ENCODE results near the gene GKAP1.
A peak's percentile ranks its signal among the peaks of the same experiment; 100 is the strongest.
"Not testable (repeated sequence)": the region's sequence is repeated elsewhere in the genome, so short reads cannot be mapped to it uniquely, and the experiment has no call there.

GKAP1 gene

DNA sequence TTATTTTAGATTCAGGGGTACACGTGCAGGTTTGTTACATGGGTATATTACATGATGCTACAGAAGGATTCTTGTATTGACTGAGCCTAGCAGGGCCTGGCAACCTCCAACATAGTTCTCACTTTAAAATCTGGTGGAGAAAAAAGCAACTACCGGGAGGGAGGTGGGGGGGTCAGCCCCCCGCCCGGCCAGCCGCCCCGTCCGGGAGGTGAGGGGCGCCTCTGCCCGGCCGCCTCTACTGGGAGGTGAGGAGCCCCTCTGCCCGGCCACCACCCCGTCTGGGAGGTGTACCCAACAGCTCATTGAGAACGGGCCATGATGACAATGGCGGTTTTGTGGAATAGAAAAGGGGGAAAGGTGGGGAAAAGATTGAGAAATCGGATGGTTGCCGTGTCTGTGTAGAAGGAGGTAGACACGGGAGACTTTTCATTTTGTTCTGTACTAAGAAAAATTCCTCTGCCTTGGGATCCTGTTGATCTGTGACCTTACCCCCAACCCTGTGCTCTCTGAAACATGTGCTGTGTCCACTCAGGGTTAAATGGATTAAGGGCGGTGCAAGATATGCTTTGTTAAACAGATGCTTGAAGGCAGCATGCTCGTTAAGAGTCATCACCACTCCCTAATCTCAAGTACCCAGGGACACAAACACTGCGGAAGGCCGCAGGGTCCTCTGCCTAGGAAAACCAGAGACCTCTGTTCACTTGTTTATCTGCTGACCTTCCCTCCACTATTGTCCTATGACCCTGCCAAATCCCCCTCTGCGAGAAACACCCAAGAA, 88.8 kb downstream of the GKAP1 start:
- not testable (repeated sequence) for DNase-seq (ENCODE audit: low spot score)

- DNase-seq (ENCODE audit: low spot score): no peak
Measured at GRCh38 chr9:83724436-83724835, 93.1 kb downstream of the GKAP1 start.

- no peak for DNase-seq (ENCODE audit: low spot score)
Measured at GRCh38 chr9:83722726-83723495, 94.7 kb downstream of the GKAP1 start.

DNA sequence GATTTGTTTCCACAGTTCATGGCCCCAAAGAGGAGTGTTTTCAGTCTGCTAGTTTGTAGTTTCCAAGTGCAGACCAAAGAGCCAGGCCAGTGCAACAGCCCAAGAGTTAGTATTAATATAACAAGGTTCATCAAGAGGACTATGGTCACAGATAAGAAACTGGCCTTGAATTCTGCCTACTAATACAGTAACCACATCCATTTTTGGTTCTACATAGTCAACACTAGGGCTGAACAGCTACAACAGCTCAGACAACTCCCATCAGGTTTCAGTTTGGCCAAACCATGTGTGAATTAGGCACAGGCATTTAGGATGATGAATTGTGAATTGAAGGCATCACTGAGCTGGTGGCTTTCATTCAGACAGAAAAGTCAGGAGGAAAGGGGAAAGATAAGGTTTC, 96.1 kb downstream of the GKAP1 start:
- DNase-seq (ENCODE audit: low spot score): no peak

DNA sequence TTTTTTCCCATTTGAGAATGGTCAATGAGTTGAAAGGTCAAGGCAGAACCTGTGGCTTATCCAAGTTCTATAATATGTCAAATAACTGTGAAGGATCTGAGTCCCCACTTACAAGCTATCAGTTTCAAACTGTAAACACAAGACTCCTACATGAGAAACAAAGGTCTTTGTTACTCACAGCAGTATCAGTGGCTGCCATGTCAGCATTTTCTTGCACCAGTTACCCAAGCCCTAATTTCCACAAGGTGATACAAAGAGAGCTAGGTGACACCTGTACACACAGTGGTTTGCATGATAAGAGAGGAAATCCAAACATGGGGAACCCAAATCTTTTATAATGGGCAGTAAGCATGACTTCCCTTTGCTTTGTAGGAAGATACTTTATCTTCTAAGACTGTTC, 101.8 kb downstream of the GKAP1 start:
- DNase-seq (ENCODE audit: low spot score): no peak

- no peak for DNase-seq (ENCODE audit: low spot score)
Measured at GRCh38 chr9:83715221-83715620, 102.3 kb downstream of the GKAP1 start.

DNA sequence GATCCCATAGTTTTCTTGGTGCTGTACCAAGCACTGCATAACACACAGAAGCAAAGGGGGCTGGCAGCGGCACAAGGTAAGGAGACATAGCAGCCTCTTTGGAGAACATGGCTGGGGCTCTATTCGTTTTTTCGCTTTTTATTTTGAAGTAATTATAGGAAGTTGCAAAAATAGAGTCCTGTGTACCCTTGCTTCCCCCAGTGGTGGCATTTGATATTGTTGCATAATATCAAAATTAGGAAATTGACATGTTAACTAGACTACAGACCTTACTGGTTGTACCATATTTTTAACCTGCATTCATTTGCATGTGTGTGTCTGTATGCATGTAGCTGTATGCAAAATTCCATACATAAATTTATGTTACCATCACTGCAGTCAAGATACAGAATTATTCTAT, 103.2 kb downstream of the GKAP1 start:
- peak; percentile 15 for DNase-seq (ENCODE audit: low spot score)

DNA sequence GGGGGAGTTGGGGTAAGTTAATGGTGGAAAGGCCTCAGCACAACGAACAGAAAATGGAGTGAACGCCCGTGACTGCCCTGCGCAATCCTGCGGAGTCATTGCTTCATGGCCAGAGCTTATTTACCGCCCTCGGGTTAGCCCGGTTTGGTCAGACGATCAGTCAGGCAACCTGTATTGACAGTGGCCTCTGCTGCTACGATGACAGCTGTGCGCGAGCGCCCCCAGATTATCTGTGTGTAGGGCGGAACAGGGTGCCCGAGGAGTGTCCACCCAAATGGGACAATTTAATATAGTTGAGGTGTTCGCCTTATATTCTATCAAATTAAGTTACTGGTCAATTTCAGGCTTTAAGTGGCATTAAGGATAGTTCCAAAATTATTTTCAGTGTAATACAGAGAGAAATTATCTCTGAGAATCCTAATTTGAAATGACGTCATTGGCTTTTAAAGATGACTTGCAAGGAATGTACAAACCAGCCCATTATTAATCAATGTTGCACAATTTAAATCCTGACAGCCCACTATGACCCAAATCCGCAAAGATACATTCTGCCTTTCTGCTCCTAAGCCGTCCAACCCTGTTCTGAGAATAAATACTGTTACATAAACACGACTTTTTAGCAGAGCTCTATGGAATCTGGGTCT, 108.9 kb downstream of the GKAP1 start:
- peak; percentile 56 for DNase-seq (ENCODE audit: low spot score)

DNA sequence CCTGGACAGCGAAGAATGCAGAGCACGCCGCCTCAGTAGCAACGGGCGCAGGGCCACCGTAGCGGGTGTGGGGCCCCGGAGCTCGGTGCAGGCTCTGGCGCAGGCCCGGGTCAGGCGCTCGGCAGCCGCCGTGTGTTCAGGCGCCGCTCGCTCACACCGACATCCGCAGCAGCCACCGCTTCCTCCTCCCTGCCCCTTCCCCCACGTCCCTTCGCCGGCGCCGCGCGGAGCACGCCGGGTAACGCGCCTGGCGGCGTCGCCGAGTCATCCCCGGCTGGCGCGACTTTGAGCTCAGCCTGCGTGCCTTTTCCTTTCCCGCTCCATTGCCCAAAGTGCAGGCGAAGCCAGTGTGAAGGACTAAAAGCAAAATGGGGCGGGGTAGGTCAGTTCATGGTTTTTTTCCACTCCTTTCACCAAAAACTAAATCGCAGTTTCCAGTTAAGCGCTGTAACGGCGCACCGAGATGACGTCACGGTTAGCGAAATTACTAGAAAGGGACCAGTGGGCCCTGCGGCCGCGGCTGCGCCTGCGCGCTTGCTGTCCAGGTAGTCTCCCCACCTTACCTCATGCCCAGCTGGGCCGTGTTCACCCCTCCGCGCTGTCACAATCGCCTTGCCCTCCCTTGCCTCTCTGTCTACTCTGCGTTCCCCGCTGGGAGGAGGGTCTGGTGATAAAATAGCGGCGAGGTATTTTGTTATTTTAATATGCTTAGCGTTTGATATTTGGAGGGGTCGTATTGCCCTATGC, 109.6 kb downstream of the GKAP1 start, which contains the start of gene UBQLN1:
Gene UBQLN1 (minus strand): TSS at position 191 of the 747 bp plus-strand sequence. CDS start 279 bp downstream, outside the sequence.
- peak; percentile 97 for DNase-seq (ENCODE audit: low spot score)

DNA sequence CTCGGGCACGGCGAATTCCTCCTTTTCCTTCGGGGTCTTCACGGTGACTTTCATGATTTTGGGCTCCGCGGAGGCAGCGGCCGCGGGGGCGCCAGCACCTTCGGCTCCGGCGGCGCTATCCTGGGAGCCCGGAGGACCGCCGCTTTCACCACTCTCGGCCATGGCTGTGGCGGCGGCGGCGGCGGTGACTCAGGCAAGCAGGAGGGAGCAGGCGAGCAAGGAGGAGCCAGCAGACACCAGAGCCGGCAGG, 110.1 kb downstream of the GKAP1 start:
- no peak for DNase-seq (ENCODE audit: low spot score)

DNA sequence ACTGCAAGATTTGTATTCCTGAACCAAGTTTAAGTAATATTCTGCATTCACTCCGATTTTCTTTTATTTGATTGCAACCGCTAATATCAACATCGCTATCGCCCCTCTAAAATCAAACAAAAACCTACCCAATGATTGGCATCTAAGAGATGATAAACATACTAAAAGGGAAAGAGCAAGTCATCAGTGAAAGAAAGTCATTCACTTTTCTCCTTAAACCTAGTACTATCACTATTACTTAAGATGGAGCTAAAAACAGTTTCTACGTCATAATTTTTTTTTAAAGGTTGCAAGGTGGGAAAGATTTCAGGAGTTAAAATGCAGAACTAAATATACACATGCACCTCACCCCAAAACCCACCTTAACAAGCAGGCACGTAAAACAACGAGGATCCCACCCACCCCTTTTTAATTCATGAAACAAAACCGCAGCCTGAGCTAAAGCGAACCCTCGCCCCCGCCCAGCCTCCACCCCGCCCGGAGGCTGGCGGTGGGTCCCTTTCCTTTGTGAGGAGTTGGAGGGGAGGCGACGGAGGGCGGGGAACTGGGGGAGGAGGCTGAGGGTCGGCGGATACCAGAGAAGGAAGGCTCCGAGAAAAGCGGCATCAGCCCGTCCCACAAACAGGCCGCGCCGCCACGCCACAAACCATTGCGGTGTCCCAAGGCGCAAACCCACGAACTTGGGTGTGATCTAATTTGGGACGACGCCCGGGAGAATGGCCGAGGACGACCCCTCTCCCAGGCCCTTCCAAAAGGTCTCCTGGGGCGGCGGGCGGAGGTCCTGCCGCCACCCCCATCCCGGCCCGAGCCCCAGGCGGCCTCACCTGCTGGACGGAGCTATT, 110.7 kb downstream of the GKAP1 start:
- DNase-seq (ENCODE audit: low spot score): peak; percentile 69

DNA sequence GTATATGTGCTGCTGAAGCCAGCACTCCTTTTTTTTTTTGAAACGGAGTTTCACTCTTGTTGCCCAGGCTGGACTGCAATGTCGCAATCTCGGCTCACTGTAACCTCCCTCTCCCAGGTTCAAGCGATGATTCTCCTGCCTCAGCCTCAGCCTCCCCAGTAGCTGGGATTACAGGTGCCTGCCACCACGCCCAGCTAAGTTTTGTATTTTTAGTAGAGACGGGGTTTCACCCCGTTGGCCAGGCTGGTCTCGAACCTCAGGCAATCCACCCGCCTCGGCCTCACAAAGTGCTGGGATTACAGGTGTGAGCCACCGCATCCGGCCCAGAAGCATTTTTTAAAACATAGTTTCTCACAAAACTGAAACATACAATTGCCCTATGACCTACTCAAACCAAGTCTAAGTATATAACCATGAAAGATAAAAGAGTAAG, 112.3 kb downstream of the GKAP1 start:
- DNase-seq (ENCODE audit: low spot score): not testable (repeated sequence)

GRCh38 chr9:83701769-83702168, 115.8 kb downstream of the GKAP1 start:
- no peak for DNase-seq (ENCODE audit: low spot score)

- no peak for DNase-seq (ENCODE audit: low spot score)
Measured at GRCh38 chr9:83701286-83701685, 116.3 kb downstream of the GKAP1 start.

- no peak for DNase-seq (ENCODE audit: low spot score)
Measured at GRCh38 chr9:83699615-83700014, 118.0 kb downstream of the GKAP1 start.

- no peak for DNase-seq (ENCODE audit: low spot score)
Measured at GRCh38 chr9:83698976-83699585, 118.5 kb downstream of the GKAP1 start.

DNA sequence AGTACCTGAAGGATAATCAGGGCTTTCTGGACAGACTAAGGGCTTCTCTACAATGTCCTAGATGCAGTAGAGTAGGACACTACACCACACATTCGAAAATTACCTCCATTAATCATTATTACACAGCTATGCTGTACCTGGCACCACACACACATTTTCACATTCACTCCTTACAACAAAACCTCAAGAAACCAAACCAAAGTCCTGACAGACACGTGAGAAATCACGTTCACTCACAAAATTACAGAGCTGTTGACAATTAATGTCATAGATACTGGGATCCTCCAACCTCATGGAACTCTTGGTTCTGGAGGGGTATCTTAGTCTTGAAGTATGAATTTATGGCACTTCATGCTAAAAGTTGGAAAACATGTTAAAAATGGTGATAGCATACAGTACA, 126.1 kb downstream of the GKAP1 start:
- no peak for DNase-seq (ENCODE audit: low spot score)

Data from D341Med (cell line).